ENCODE results near the gene DGKB. TPM values are rescaled to one million over a fixed set of nuclear protein-coding genes. Genes with fewer than 3 reads are reported as not detected.

The DGKB gene
- total RNA-seq, 1 donor from 2014 or later: not detected

DNA sequence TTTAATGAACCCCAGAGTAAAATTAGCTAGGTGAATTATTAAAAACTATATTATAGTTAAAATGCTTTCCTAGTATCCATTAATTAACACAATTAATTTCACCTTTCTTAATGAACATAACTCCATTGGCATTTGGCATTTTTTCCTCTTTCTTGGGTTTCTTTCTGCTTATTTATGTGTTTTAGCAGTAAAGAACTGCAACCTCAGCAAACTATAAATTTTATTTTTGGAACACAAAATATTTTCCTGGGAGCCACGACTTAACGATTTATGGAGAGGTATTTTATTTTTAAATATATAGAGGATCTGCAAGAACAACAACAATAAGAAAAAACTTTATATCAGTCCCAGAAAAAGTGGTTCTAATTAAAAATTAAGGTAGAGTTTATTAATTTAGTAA, 465.7 kb downstream of the DGKB start:
- TF ChIP-seq, protein P1, sequence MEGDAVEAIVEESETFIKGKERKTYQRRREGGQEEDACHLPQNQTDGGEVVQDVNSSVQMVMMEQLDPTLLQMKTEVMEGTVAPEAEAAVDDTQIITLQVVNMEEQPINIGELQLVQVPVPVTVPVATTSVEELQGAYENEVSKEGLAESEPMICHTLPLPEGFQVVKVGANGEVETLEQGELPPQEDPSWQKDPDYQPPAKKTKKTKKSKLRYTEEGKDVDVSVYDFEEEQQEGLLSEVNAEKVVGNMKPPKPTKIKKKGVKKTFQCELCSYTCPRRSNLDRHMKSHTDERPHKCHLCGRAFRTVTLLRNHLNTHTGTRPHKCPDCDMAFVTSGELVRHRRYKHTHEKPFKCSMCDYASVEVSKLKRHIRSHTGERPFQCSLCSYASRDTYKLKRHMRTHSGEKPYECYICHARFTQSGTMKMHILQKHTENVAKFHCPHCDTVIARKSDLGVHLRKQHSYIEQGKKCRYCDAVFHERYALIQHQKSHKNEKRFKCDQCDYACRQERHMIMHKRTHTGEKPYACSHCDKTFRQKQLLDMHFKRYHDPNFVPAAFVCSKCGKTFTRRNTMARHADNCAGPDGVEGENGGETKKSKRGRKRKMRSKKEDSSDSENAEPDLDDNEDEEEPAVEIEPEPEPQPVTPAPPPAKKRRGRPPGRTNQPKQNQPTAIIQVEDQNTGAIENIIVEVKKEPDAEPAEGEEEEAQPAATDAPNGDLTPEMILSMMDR (IDR thresholded peaks at IDR 0.05): no peak
- ATAC-seq (no peak), DNase-seq (no peak)
- Histone ChIP-seq H3K36me3 (no peaks in the 10 kb centered on the region), H3K4me1 (no peaks in the 10 kb centered on the region), H3K4me3 (no peak overlapping the region), H3K9me3 (no peaks in the 10 kb centered on the region), H3K27me3 (no peaks in the 10 kb centered on the region), H3K27ac (no peak overlapping the region)
- intact Hi-C loops (cut with DNase I): no loop called here

DNA sequence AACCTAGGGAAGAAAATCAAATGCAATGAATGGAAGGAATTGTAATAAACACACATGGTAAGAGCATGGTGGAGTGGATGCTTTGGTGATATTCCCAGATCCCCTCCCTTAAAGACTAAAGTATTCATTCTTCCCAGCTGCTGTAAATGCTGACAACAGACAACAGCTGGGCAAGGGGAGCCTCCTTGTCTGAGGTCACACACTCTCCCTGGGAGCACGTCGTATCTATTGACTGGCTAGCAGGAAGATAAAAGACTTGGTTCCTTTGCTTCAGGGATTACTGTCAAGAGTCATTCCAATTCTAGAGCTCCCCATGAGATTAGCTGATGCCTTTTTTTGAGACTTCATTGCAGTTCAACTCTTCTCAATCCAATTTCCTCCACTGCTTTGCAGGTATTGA, 469.6 kb downstream of the DGKB start:
- H3K9me3 ChIP-seq: no peaks in the 10 kb centered on the region
- DNase-seq (no peak), ATAC-seq (no peak)
- H3K27me3 ChIP-seq: no peaks in the 10 kb centered on the region
- no peak overlapping the region for H3K4me3 ChIP-seq
- H3K27ac ChIP-seq: no peak overlapping the region
- TF ChIP-seq, protein P1 (IDR thresholded peaks at IDR 0.05): no peak
- H3K4me1 ChIP-seq: no peaks in the 10 kb centered on the region
- intact Hi-C loops (cut with DNase I): no loop called here
- H3K36me3 ChIP-seq: no peaks in the 10 kb centered on the region

DNA sequence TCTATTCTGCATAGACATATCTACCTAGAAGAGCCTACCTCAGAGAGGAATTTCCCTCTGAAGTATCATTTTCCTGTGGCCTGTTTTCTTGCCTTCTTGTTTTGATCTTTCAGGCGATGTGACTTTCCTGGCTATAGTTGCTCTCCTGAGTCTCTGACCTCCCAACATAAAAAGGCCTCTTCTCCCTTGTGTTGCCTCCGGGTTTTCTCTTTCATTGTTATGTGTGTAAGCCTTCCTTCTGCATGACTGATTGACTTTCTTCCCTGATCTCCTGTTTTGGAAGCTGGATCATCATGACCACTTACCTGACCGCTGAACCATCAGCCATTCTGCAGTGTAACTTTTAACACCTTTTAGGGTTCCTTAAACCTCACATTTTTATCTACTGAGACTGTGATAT, 471.6 kb downstream of the DGKB start:
- no peak for ATAC-seq
- Histone ChIP-seq H3K27ac (no peak overlapping the region), H3K36me3 (no peaks in the 10 kb centered on the region), H3K27me3 (no peaks in the 10 kb centered on the region), H3K4me1 (no peaks in the 10 kb centered on the region), H3K4me3 (no peak overlapping the region), H3K9me3 (no peaks in the 10 kb centered on the region)
- no peak for DNase-seq
- TF ChIP-seq, protein P1 (IDR thresholded peaks at IDR 0.05): no peak
- intact Hi-C loops (cut with DNase I): no loop called here

DNA sequence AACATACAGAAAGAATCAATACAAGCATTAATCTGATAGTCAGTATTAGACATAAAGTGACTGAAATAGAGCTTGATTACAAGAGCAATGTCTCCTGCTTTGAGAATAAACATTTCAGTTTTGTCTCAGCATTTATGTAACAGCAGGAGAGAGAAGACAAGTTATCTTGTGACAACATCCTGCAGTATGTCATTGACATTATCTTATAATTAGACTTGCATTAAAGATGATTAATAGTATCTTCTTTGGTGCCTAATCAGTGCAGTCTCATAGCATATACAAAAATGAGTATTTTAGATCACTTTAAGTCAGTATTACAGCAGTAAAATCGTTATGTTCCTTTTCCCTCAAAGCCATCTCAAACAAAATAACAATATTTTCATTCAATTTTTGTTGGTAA, 477.0 kb downstream of the DGKB start:
- intact Hi-C loops (cut with DNase I): no loop called here
- TF ChIP-seq, protein P1 (IDR thresholded peaks at IDR 0.05): no peak
- H3K9me3 ChIP-seq: no peaks in the 10 kb centered on the region
- H3K27ac ChIP-seq: no peak overlapping the region
- no peak for DNase-seq
- H3K4me1 ChIP-seq: no peaks in the 10 kb centered on the region
- no peaks in the 10 kb centered on the region for H3K36me3 ChIP-seq
- no peak overlapping the region for H3K4me3 ChIP-seq
- no peak for ATAC-seq
- H3K27me3 ChIP-seq: no peaks in the 10 kb centered on the region

DNA sequence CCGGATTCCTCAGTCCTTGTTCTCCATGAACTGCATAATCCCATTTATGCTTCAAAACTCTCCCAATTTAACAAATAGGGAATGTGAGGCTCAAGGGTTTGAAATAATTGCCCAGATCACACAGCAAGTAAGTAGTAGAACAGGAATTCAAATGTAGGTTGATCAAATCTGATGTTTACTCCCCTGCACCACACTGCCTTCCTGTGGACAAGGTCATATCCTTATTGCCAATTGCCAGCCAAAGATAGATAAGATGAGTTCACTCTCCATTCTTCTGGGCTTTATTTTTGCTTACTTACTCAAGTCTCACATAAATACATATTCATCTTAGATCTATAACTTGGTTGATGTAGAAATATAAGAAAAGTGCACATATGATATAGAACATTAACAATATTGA, 477.9 kb downstream of the DGKB start:
- ATAC-seq: no peak
- H3K27me3 ChIP-seq: no peaks in the 10 kb centered on the region
- H3K27ac ChIP-seq: no peak overlapping the region
- H3K36me3 ChIP-seq: no peaks in the 10 kb centered on the region
- no peak overlapping the region for H3K4me3 ChIP-seq
- TF ChIP-seq, protein P1 (IDR thresholded peaks at IDR 0.05): no peak
- H3K4me1 ChIP-seq: no peaks in the 10 kb centered on the region
- DNase-seq: no peak
- intact Hi-C loops (cut with DNase I): no loop called here
- H3K9me3 ChIP-seq: no peaks in the 10 kb centered on the region

DNA sequence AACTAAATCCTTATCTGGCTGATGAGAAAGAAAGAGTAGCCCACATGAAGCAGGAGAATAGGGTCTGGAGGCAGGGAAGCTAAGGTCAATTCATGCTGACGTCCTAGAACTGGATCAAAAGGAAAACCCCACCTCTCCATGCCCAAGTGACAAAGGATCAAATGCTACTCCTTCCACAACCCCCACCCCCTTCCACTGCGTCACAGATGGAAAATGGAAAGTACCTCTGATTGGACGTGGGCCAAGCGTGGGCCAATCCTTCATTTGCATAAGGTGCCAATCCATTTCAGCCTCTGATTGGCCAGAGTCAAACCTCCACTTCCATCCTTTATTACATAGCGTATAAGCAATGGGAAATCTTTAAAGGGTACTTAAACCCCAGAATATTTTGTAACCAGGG, 481.8 kb downstream of the DGKB start:
- Histone ChIP-seq H3K9me3 (no peaks in the 10 kb centered on the region), H3K27ac (no peak overlapping the region), H3K36me3 (no peaks in the 10 kb centered on the region), H3K4me1 (no peaks in the 10 kb centered on the region), H3K27me3 (no peaks in the 10 kb centered on the region), H3K4me3 (no peak overlapping the region)
- no peak for DNase-seq
- intact Hi-C loops (cut with DNase I): no loop called here
- no peak for ATAC-seq
- TF ChIP-seq, protein P1 (IDR thresholded peaks at IDR 0.05): no peak

All from upper lobe of right lung (tissue), 1 donor.